GM19023 (cell line): ENCODE data around the gene RFC4.
A peak's percentile ranks its signal among the peaks of the same experiment; 100 is the strongest.

Experiments used
- ATAC-seq: cut with Tn5 transposase; IDR thresholded peaks from one replicate; pipeline ENCODE4 v1.9.1; 2021; ENCODE audit warnings: mild to moderate bottlenecking, moderate library complexity; ENCODE audit not compliant: unreplicated experiment

Gene RFC4

GRCh38 chr3:186788482-186789370 is 17.6 kb downstream of the RFC4 start:
- ATAC-seq = no peak

- no peak for ATAC-seq
Measured at GRCh38 chr3:186787642-186788481, 18.4 kb downstream of the RFC4 start.

DNA sequence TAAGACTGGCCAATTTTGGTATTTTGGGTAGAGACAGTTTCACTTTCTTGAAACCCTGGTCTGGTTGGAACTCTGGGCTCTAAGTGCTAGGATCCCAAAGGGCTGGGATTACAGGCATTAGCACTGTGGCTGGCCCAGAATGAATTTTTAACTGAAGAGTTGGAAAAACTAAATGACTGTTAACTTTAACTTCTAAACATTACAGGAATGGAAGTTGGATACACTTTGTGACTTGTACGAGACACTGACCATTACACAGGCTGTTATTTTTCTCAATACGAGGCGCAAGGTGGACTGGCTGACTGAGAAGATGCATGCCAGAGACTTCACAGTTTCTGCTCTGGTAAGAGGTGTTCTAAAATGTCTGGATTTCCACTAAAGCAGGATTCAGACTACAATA is 19.4 kb downstream of the RFC4 start:
- no peak for ATAC-seq

- no peak for ATAC-seq
Measured at GRCh38 chr3:186785495-186786018, 20.7 kb downstream of the RFC4 start.

DNA sequence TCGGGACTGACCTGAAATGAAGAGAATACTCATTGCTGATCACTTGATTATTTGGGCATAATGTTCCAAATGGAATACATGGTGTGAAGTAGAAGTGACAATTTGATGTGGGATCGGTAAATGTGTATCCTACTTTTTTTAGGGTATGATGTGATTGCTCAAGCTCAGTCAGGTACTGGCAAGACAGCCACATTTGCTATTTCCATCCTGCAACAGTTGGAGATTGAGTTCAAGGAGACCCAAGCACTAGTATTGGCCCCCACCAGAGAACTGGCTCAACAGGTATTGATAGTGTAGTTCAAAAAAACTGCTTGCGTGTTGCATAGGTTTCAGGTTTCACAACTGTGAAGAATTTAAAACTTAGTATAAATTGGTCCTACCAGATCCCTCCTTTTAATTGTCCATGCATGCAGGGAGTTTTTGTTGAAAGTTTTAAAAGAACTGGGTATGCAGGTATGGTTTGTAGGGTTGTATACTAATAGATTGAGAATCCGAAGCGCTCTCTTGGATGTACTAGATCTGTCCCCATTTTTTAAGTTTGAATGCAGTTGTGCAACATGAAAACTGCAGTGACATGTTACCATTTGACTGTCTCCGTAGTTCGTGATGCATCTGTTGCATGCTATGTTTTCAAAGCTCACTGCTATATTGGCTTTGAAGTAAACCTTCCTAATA is 21.3 kb downstream of the RFC4 start:
- no peak for ATAC-seq

- ATAC-seq = peak; percentile 66
Measured at GRCh38 chr3:186783731-186784515, 22.4 kb downstream of the RFC4 start.

- peak; percentile 65 for ATAC-seq
Measured at GRCh38 chr3:186783058-186783730, 23.1 kb downstream of the RFC4 start, which contains the start of gene EIF4A2. Gene EIF4A2 (plus strand): TSS chr3:186783577. CDS start chr3:186783611, 34 bp downstream.

- no peak for ATAC-seq
Measured at GRCh38 chr3:186782542-186783057, 23.7 kb downstream of the RFC4 start.

- ATAC-seq = no peak
Measured at GRCh38 chr3:186779204-186779603, 27.1 kb downstream of the RFC4 start.

GRCh38 chr3:186775999-186776398 is 30.3 kb downstream of the RFC4 start:
- no peak for ATAC-seq

GRCh38 chr3:186772701-186773417 is 33.4 kb downstream of the RFC4 start:
- ATAC-seq = peak; percentile 97

GRCh38 chr3:186772281-186772694 is 34.0 kb downstream of the RFC4 start:
- peak; percentile 27 for ATAC-seq

- no peak for ATAC-seq
Measured at GRCh38 chr3:186760897-186761447, 45.3 kb downstream of the RFC4 start.

GRCh38 chr3:186760141-186760833 is 46.0 kb downstream of the RFC4 start:
- ATAC-seq = no peak

GRCh38 chr3:186759231-186759930 is 46.9 kb downstream of the RFC4 start:
- ATAC-seq = no peak

DNA sequence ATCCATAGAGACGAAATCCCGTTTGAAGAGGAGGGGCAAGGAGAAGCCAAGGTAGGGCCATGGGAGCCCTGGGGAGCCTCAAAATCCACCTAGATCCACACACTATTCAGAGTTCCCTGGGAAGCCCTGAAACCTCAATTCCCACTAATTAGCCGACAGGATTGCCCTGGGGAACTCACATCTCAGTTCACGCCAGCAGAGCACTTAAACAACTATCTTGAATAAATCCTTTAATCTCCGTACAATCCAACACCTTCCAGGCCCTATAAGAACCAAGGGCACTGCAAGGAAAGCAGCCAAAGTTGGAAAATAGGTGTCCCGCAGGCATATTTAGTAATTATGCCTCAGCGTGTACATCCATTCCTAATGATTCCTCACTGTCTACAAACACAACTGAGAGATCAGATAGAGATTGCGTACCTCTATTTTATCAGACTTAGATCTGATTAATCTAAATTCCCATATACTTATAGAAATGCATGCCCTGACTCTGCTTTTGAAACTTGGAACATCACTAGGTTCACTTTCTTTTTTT is 48.5 kb downstream of the RFC4 start:
- ATAC-seq = no peak

DNA sequence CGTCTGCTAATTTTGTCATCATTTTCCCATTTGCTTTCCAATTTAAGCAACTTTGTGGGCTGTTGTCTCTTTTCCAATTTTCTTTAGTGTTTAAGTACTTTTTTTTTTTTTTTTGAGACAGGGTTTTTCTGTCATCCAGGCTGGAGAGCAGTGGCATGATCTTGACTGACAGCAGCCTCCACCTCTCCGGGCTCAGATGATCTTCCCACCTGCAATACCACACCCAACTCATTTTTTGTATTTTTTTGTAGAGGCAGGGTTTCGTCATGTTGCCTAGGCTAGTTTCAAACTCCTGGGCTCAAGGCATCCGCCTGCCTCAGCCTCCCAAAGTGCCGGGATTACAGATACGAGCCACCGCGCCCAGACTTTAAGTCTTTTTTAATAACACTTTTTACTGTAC is 49.1 kb downstream of the RFC4 start:
- no peak for ATAC-seq
